GM18858 (cell line): ENCODE data around the gene C17orf78.
"Not testable (repeated sequence)": the region's sequence is repeated elsewhere in the genome, so short reads cannot be mapped to it uniquely, and the experiment has no call there.

Experiments used
- ATAC-seq: cut with Tn5 transposase; IDR thresholded peaks from one replicate; pipeline ENCODE4 v1.9.1; 2021; ENCODE audit not compliant: unreplicated experiment

Gene C17orf78

DNA sequence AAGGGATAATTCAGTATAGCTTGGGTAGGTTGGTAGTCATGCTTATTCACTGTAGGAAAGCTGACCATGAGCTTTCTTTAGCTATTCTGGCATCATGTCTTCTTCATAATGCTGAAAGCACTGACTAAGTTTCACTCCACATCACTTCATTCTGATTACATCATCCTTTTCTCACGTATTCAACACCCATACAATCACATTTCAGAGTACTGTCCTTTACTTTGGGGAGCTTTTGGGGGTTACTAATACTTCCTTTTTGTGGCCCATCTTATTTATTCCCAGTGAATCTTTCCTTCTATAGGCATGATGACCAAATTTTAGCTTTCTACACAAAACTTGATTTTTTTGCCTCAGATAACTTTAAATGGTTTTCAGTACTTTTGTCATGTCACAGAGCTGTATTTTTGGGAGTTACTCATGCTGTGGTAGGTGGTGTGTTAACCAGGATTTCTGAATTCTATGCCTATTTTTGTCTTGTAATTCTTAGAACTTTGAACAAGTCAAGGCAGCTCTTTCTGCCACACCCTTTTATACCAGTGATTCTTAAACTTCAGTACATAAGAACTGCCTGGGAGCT is 54.4 kb downstream of the C17orf78 start:
- ATAC-seq, result no peak

DNA sequence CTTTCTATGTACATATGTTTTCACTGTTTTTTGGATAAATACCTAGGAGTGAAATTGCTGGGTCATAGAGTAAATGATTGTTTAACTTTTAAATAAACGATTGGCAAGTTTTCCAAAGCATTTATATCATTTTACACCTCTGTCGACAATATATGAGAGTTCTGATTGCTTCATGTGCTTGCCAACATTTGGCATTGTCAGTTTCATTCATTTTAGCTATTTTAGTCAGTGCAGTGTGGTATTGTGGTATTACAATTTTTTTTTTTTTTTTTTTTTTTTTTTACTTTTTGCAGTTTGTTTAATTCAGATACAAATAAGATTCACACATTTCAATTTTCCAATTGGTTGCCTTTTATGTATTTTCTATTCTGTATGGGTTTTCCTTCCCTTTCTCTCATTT is 56.9 kb downstream of the C17orf78 start:
- ATAC-seq, result no peak

DNA sequence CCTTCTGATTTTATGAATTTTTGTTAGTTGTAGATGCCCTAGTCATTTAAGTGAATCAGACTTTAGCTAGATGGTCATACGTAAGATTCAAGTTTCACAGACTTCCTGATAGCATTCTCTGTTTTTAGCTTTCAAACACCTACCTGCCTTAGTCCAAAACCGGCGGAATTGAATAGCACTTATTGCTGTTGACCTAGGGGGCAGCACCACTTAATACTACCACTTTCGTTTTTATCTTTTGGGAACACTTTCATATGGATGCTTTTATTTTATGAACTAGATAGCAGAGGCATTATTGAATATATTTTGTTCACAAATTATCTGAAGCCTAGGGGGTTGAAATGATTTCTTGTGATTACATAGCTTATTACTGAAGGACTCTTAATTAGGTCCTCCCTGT is 62.4 kb downstream of the C17orf78 start:
- no peak for ATAC-seq

DNA sequence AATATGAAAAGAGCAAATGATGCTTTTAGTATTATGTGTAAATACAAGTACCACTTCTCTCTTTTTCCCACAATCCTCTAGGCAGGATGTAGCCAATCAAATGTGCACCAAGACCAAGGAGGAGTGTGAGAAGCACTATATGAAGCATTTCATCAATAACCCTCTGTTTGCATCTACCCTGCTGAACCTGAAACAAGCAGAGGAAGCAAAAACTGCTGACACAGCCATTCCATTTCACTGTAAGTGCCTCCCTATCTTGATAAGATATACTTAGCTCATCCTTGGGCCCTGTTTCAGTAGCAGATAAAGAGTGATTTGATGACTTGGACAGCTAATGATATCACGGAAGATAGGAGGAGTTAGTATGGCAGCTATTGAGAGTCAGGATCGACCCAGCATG is 64.6 kb downstream of the C17orf78 start:
- no peak for ATAC-seq

DNA sequence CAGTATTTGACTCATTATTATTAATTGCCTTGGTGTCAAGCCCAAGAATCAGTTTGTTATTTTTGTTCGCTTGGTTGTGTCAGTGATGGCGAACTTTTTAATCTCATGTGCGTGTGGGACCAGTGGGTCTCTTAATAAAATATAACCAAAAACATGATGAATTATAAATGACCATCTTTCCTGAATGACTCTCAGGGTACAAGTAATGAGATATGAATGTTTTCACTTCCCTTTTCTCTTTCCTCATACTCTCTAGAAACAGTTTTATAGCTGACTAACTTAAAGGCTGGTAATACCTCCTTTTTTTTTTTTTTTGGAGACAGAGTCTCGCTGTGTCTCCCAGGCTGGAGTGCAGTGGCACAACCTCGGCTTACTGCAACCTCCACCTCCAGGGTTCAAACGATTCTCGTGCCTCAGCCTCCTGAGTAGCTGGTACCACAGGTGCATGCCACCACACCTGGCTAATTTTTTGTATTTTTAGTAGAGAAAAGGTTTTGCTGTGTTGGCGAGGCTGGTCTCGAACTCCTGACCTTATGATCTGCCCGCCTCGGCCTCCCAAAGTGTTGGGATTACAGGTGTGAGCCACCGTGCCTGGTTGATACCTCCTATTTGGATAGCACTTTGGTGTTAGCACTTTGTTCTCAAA is 65.7 kb downstream of the C17orf78 start:
- not testable (repeated sequence) for ATAC-seq
